GM23338 (cell line): ENCODE results near the gene SCAMP1. TPM values are rescaled to one million over a fixed set of nuclear protein-coding genes. Genes with fewer than 3 reads are reported as not detected.

Experiments used
- ATAC-seq: fragments of 200-7000 bp; cut with Tn5 transposase; 3 replicates; pipeline ENCODE4 v1.9.1; 2020
- DNase-seq: peaks from one replicate; pipeline ENCODE4 v3.0.0-alpha.2; 2015; ENCODE audit warnings: low spot score
- H2AFZ ChIP-seq: fragments of 200-600 bp; sonication (generic); 2 replicates; pipeline ENCODE4 v1.8.0; 2016; ENCODE audit warnings: antibody characterized with exemption, mild to moderate bottlenecking, moderate library complexity
- H3F3A ChIP-seq: fragments of 200-600 bp; sonication (generic); replicated peaks from 2 replicates; pipeline ENCODE4 v1.8.0; 2017; ENCODE audit warnings: antibody characterized with exemption, mixed run types, low read depth
- H3K27ac ChIP-seq: fragments of 200-600 bp; sonication (generic); 2 replicates; pipeline ENCODE4 v1.6.1; 2016; ENCODE audit warnings: low read depth
- H3K27me3 ChIP-seq: fragments of 200-600 bp; sonication (generic); 2 replicates; pipeline ENCODE4 v1.8.0; 2016; ENCODE audit warnings: mild to moderate bottlenecking, mixed run types, moderate library complexity; ENCODE audit not compliant: insufficient read depth
- H3K36me3 ChIP-seq: fragments of 200-600 bp; sonication (generic); 2 replicates; pipeline ENCODE4 v1.8.0; 2016; ENCODE audit warnings: mild to moderate bottlenecking; ENCODE audit not compliant: insufficient read depth
- H3K4me1 ChIP-seq: fragments of 200-600 bp; sonication (generic); 2 replicates; pipeline ENCODE4 v1.8.0; 2016; ENCODE audit warnings: mild to moderate bottlenecking, moderate library complexity; ENCODE audit not compliant: insufficient read depth
- H3K4me2 ChIP-seq: fragments of 200-600 bp; sonication (generic); 2 replicates; pipeline ENCODE4 v1.7.1; 2017; ENCODE audit warnings: mixed run types
- H3K4me3 ChIP-seq: fragments of 200-600 bp; sonication (generic); 2 replicates; pipeline ENCODE4 v1.6.1; 2016; ENCODE audit warnings: mixed run types
- H3K79me2 ChIP-seq: fragments of 200-600 bp; sonication (generic); replicated peaks from 2 replicates; pipeline ENCODE4 v1.8.0; 2017; ENCODE audit warnings: mild to moderate bottlenecking; ENCODE audit not compliant: insufficient read depth
- H3K9me2 ChIP-seq: fragments of 200-600 bp; sonication (generic); 2 replicates; pipeline ENCODE4 v1.8.0; 2017; ENCODE audit not compliant: insufficient read depth
- H4K20me1 ChIP-seq: fragments of 200-600 bp; sonication (generic); replicated peaks from 2 replicates; pipeline ENCODE4 v1.8.0; 2017; ENCODE audit warnings: mild to moderate bottlenecking; ENCODE audit not compliant: insufficient read depth
- H3K27ac Mint-ChIP-seq: 2 replicates; pipeline ENCODE4 v1.8.0; 2020; ENCODE audit warnings: inconsistent platforms, mild to moderate bottlenecking, moderate library complexity, mixed read lengths
- H3K27me3 Mint-ChIP-seq: 3 replicates; pipeline ENCODE4 v1.8.0; 2022; ENCODE audit warnings: low read depth, mild to moderate bottlenecking, moderate library complexity, mixed read lengths, inconsistent platforms; ENCODE audit not compliant: insufficient read depth, poor library complexity
- H3K36me3 Mint-ChIP-seq: 3 replicates; pipeline ENCODE4 v1.8.0; 2021; ENCODE audit warnings: low read depth, mild to moderate bottlenecking, inconsistent platforms, moderate library complexity, mixed read lengths
- H3K4me1 Mint-ChIP-seq: 3 replicates; pipeline ENCODE4 v1.8.0; 2020; ENCODE audit warnings: mild to moderate bottlenecking, inconsistent platforms, mixed read lengths
- H3K4me3 Mint-ChIP-seq: 3 replicates; pipeline ENCODE4 v1.8.0; 2021; ENCODE audit warnings: moderate library complexity, mild to moderate bottlenecking, inconsistent platforms, mixed read lengths
- H3K9me3 Mint-ChIP-seq: 3 replicates; pipeline ENCODE4 v1.8.0; 2020; ENCODE audit warnings: moderate library complexity, mild to moderate bottlenecking, inconsistent platforms, mixed read lengths
- NANOG ChIP-seq: IDR thresholded peaks from 2 replicates; pipeline ENCODE4 v1.6.1; 2016; ENCODE audit warnings: antibody characterized with exemption, borderline replicate concordance
- POLR2AphosphoS5 ChIP-seq: IDR thresholded peaks from 2 replicates; pipeline ENCODE4 v1.6.1; 2016; ENCODE audit warnings: antibody characterized with exemption, low read depth
- REST ChIP-seq: IDR thresholded peaks from one replicate; pipeline ENCODE4 v1.6.1; 2018; ENCODE audit warnings: antibody characterized with exemption; ENCODE audit not compliant: unreplicated experiment
- ZNF462 ChIP-seq: fragments of 250-450 bp; sonication (Bioruptor Pico); IDR thresholded peaks from 2 replicates; pipeline ENCODE4 v1.5.0; 2020; ENCODE audit warnings: mild to moderate bottlenecking, moderate library complexity
- polyA plus RNA-seq: library from polyadenylated mRNA; unstranded; fragments of >200 nt; fragmentation: Nextera tagmentation; extraction: Ambion mirVana; gene quantifications from 2 replicates; pipeline ENCODE4 v1.2.1, GENCODE V29; 2016
- total RNA-seq: library from RNA; depleted of rRNA; stranded (reverse); fragments of >200 nt; shearing (Covaris generic); gene quantifications from 2 replicates; pipeline ENCODE4 v1.2.3, GENCODE V29; 2014

SCAMP1 gene
- total and polyA plus RNA-seq, 2 experiments from 2014 or later: 26.8 to 53.9 TPM

GRCh38 chr5:78497573-78498533, 137.4 kb downstream of the SCAMP1 start (continued):
- no peak for TF ChIP-seq ZNF462 (CRISPR knock-in tag)

- Histone ChIP-seq H3K4me1 (peaks cover 38% of the 10 kb centered on the region), H3K36me3 (no peaks in the 10 kb centered on the region), H3K79me2 (peaks cover 64% of the 10 kb centered on the region), H3K4me2 (no peak overlapping the region), H4K20me1 (0 out of 2 replicates have a peak, but pooled peaks cover 9% of the 10 kb centered on the region), H3K9me2 (peaks cover 7% of the 10 kb centered on the region; the same call in 1 of the 2 replicates), H2AFZ (no peak overlapping the region), H3K27me3 (no peaks in the 10 kb centered on the region), H3F3A (no peaks in the 10 kb centered on the region), H3K27ac (no peak overlapping the region), H3K4me3 (no peak overlapping the region)
- Mint-ChIP-seq H3K9me3 (no peaks in the 10 kb centered on the region), H3K27me3 (peaks cover 7% of the 10 kb centered on the region), H3K4me3 (no peak overlapping the region), H3K4me1 (peaks cover 71% of the 10 kb centered on the region), H3K27ac (no peak overlapping the region), H3K36me3 (no peaks in the 10 kb centered on the region; the same call in 1 of the 3 replicates)
- no peak for DNase-seq
- no peak for ATAC-seq
- TF ChIP-seq REST (no peak), NANOG (no peak), POLR2AphosphoS5 (no peak)
These were observed 139.1 kb downstream of the SCAMP1 start for GRCh38 chr5:78499485-78499884.
